ENCODE data around the gene IL31RA. TPM values are rescaled to one million over a fixed set of nuclear protein-coding genes. Genes with fewer than 3 reads are reported as not detected.
"Not testable (repeated sequence)": the region's sequence is repeated elsewhere in the genome, so short reads cannot be mapped to it uniquely, and the experiment has no call there.

IL31RA gene
- total RNA-seq: under 1 TPM in 1 of 2 donors, not detected in 1; 0.16 TPM

GRCh38 chr5:55850839-55851674 lies at the start of gene IL31RA:
Gene IL31RA (plus strand): TSS chr5:55851357. CDS start chr5:55851571, 214 bp downstream.
- intact Hi-C loops (cut with DNase I): no loop called here
- DNase-seq: no peak
- TF ChIP-seq CTCF (IDR thresholded peaks at IDR 0.05): no peak
- Histone ChIP-seq H3K9me3 (no peaks in the 10 kb centered on the region), H3K36me3 (no peaks in the 10 kb centered on the region), H3K4me3 (no peak within 1 kb of the TSS), H3K9ac (ENCODE audit: low read depth in 2 of 2, low read length in 2 of 2) (no peak within 1 kb of the TSS), H3K27me3 (no peaks in the 10 kb centered on the region), H3K4me1 (no peaks in the 10 kb centered on the region), H3K27ac (no peak within 1 kb of the TSS)

- H3K27me3 ChIP-seq; H3K4me3 ChIP-seq; H3K4me1 ChIP-seq; H3K9ac ChIP-seq (ENCODE audit: low read depth in 2 of 2, low read length in 2 of 2); H3K27ac ChIP-seq; H3K36me3 ChIP-seq; H3K9me3 ChIP-seq; intact Hi-C loops (cut with DNase I); DNase-seq: not testable (repeated sequence)
Observed at GRCh38 chr5:55808814-55809213, 42.3 kb upstream of the IL31RA start.

GRCh38 chr5:55815939-55816338 lies 35.2 kb upstream of the IL31RA start:
- H3K4me1 ChIP-seq; DNase-seq; H3K36me3 ChIP-seq; H3K27ac ChIP-seq; H3K4me3 ChIP-seq; H3K27me3 ChIP-seq; H3K9ac ChIP-seq (ENCODE audit: low read depth in 2 of 2, low read length in 2 of 2); H3K9me3 ChIP-seq; intact Hi-C loops (cut with DNase I): not testable (repeated sequence)

- Histone ChIP-seq H3K36me3 (no peaks in the 10 kb centered on the region), H3K27me3 (no peaks in the 10 kb centered on the region), H3K4me3 (no peak overlapping the region), H3K27ac (no peak overlapping the region), H3K4me1 (no peaks in the 10 kb centered on the region), H3K9me3 (no peaks in the 10 kb centered on the region), H3K9ac (ENCODE audit: low read depth in 2 of 2, low read length in 2 of 2) (no peak overlapping the region)
- TF ChIP-seq CTCF (IDR thresholded peaks at IDR 0.05): no peak
- no peak for DNase-seq
- intact Hi-C loops (cut with DNase I): no loop called here
Observed at GRCh38 chr5:55816342-55816741, 34.8 kb upstream of the IL31RA start.

- H3K27me3 ChIP-seq: no peaks in the 10 kb centered on the region
- no peak overlapping the region for H3K9ac ChIP-seq (ENCODE audit: low read depth in 2 of 2, low read length in 2 of 2)
- no peak overlapping the region for H3K27ac ChIP-seq
- TF ChIP-seq CTCF (IDR thresholded peaks at IDR 0.05): no peak
- H3K4me1 ChIP-seq: no peaks in the 10 kb centered on the region
- DNase-seq: no peak
- no peak overlapping the region for H3K4me3 ChIP-seq
- H3K36me3 ChIP-seq: no peaks in the 10 kb centered on the region
- H3K9me3 ChIP-seq: no peaks in the 10 kb centered on the region
- intact Hi-C loops (cut with DNase I): no loop called here
Observed at GRCh38 chr5:55817030-55817429, 34.1 kb upstream of the IL31RA start.

GRCh38 chr5:55820488-55820887 lies 30.7 kb upstream of the IL31RA start:
- H3K27ac ChIP-seq: no peak overlapping the region
- no peak overlapping the region for H3K9ac ChIP-seq (ENCODE audit: low read depth in 2 of 2, low read length in 2 of 2)
- H3K9me3 ChIP-seq: no peaks in the 10 kb centered on the region
- no peaks in the 10 kb centered on the region for H3K4me1 ChIP-seq
- no peaks in the 10 kb centered on the region for H3K36me3 ChIP-seq
- TF ChIP-seq CTCF (IDR thresholded peaks at IDR 0.05): no peak
- H3K27me3 ChIP-seq: no peaks in the 10 kb centered on the region
- no peak for DNase-seq
- H3K4me3 ChIP-seq: no peak overlapping the region
- intact Hi-C loops (cut with DNase I): loop anchor here (10.0 kb wide), 1 partner anchor 394 kb away; no protein-coding TSS in a partner anchor

All from colonic mucosa (tissue), 4 donors.